K562 (cell line): Measurements from ENCODE around the gene BCL2L13. TPM values are rescaled to one million over a fixed set of nuclear protein-coding genes. Genes with fewer than 3 reads are reported as not detected.

Experiments used
- DNMT1 ChIP-seq: fragments of 450-650 bp; IDR thresholded peaks from 2 replicates; pipeline ENCODE4 v1.6.1; 2016; ENCODE audit warnings: antibody characterized with exemption, mild to moderate bottlenecking
- GATAD2B ChIP-seq: fragments of 450-650 bp; IDR thresholded peaks from 2 replicates; pipeline ENCODE4 v1.6.1; 2017; ENCODE audit warnings: mild to moderate bottlenecking, borderline replicate concordance
- KDM5B ChIP-seq: fragments of 200-600 bp; sonication (generic); IDR thresholded peaks from 2 replicates; pipeline ENCODE4 v1.6.1; 2012; ENCODE audit warnings: low read depth, mild to moderate bottlenecking, moderate library complexity, low read length, control low read depth, inconsistent platforms; ENCODE audit not compliant: insufficient replicate concordance
- MAFG ChIP-seq: fragments of 450-650 bp; conservative IDR thresholded peaks from 2 replicates; pipeline ENCODE4 v1.6.1; 2016; ENCODE audit warnings: missing genetic modification characterization, missing compliant biosample characterization
- NCOA1 ChIP-seq: fragments of 450-650 bp; IDR thresholded peaks from 2 replicates; pipeline ENCODE4 v1.6.1; 2016; ENCODE audit warnings: low read depth
- RBM17 ChIP-seq: fragments of 200-400 bp; formaldehyde crosslinking; IDR thresholded peaks from 2 replicates; pipeline ENCODE4 v1.6.1; 2017; ENCODE audit warnings: low read depth, mild to moderate bottlenecking, low read length, borderline replicate concordance
- SMARCA5 ChIP-seq: fragments of 450-650 bp; IDR thresholded peaks from 2 replicates; pipeline ENCODE4 v1.6.1; 2016
- STAT5A ChIP-seq: IDR thresholded peaks from 2 replicates; pipeline ENCODE4 v1.6.1; 2012; ENCODE audit warnings: low read length, inconsistent platforms, borderline replicate concordance
- ZFP1 ChIP-seq: fragments of 450-650 bp; formaldehyde crosslinking; IDR thresholded peaks from 2 replicates; pipeline ENCODE4 v1.4.0; 2020; ENCODE audit warnings: mild to moderate bottlenecking, mixed read lengths
- ZFX ChIP-seq: sonication (generic); formaldehyde crosslinking; IDR thresholded peaks from 2 replicates; pipeline ENCODE4 v1.8.0; 2022; ENCODE audit warnings: mild to moderate bottlenecking, missing genetic modification reagents, moderate library complexity
- ZNF668 ChIP-seq: fragments of 250-450 bp; sonication (Bioruptor Pico); IDR thresholded peaks from 2 replicates; pipeline ENCODE4 v1.8.0; 2022; ENCODE audit warnings: mild to moderate bottlenecking, inconsistent platforms
- polyA plus RNA-seq, 8 experiments: library from polyadenylated mRNA; depleted of rRNA in 4 of 8; stranded (reverse) in 5 of 8; unstranded in 3 of 8; fragments of >200 nt; fragmentation: Nextera tagmentation in 2 of 8; fragmentation: Illumina TruSeq in 1 of 8; extraction: Ambion mirVana in 2 of 8; extraction: Trizol in 1 of 8; gene quantifications; 2 replicates each; pipeline versions ENCODE4 v1.2.1 to v1.2.3, GENCODE V29; 2011 to 2014; ENCODE audit warnings: inconsistent platforms in 1 of 8, missing spikeins in 1 of 8
- total RNA-seq, 7 experiments: library from RNA; depleted of rRNA in 6 of 7; stranded (reverse); fragments of >200 nt in 6 of 7; fragmentation: Illumina TruSeq in 2 of 7; extraction: Trizol in 2 of 7; gene quantifications; 2 replicates each; pipeline versions ENCODE4 v1.2.1 to v1.2.3, GENCODE V29; 2011 to 2021; ENCODE audit warnings: low replicate concordance in 1 of 7
- TF ChIP-seq, protein P1 (sequence below): sonication (generic); formaldehyde crosslinking; IDR thresholded peaks from 2 replicates; pipeline ENCODE4 v1.8.0; 2022; ENCODE audit warnings: mild to moderate bottlenecking, missing genetic modification reagents
- TF ChIP-seq, protein P2 (sequence below): sonication (generic); formaldehyde crosslinking; IDR thresholded peaks from 2 replicates; pipeline ENCODE4 v1.8.0; 2022; ENCODE audit warnings: missing genetic modification reagents, mild to moderate bottlenecking, moderate library complexity, borderline replicate concordance
- TF ChIP-seq, protein P3 (sequence below): fragments of 450-650 bp; IDR thresholded peaks from 2 replicates; pipeline ENCODE4 v1.6.1; 2018; ENCODE audit warnings: mild to moderate bottlenecking, low read depth; ENCODE audit not compliant: partially characterized antibody
- TF ChIP-seq, protein P4 (sequence below): fragments of 450-650 bp; IDR thresholded peaks from 2 replicates; pipeline ENCODE4 v1.6.1; 2017; ENCODE audit warnings: antibody characterized with exemption, mild to moderate bottlenecking

Gene BCL2L13
- total and polyA plus RNA-seq, 9 of the 15 experiments (the other 6 are each of a cell fraction or from before 2014, with no cell fraction given) = 41.5 to 63.4 (median 56.5) TPM

DNA sequence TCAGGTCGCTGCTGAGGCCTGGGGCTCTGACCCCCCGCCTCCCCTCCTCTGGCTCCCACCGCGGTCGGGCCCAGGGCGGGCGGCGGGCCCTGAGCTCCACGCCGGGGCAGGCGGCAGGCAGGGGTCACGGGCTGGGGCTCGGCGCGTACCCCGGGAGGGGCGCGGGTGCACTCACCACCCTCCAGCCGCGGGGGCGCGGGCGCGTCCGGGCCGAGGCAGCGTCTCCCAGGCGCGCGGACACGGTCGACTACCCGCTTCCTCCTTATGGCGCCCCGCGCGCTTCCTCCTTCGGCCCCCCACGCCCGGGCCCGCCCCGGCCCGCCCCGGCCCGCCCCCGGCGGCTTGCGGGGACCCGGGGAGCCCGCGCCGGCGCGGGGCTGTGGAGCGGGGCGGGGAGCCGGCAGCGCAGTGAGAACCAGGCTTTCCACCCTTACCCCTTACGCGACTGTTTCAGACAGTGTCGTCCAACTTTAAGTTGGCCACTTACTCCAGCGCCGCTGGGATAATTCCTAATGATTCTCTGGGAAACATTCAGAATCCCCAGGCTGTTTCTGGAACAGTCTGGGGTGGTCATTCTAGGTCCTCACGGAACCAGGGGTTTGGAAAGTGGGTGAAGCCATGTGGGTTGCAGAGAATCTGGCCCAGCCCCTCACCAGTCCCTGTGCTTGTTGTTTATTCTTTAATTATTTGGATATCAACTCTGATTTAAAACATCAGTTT, 135.8 kb downstream of the BCL2L13 start, which contains the start of gene BID (continued):
- TF ChIP-seq SMARCA5 = no peak
- peak; percentile 58 for TF ChIP-seq KDM5B
- TF ChIP-seq, protein P1, sequence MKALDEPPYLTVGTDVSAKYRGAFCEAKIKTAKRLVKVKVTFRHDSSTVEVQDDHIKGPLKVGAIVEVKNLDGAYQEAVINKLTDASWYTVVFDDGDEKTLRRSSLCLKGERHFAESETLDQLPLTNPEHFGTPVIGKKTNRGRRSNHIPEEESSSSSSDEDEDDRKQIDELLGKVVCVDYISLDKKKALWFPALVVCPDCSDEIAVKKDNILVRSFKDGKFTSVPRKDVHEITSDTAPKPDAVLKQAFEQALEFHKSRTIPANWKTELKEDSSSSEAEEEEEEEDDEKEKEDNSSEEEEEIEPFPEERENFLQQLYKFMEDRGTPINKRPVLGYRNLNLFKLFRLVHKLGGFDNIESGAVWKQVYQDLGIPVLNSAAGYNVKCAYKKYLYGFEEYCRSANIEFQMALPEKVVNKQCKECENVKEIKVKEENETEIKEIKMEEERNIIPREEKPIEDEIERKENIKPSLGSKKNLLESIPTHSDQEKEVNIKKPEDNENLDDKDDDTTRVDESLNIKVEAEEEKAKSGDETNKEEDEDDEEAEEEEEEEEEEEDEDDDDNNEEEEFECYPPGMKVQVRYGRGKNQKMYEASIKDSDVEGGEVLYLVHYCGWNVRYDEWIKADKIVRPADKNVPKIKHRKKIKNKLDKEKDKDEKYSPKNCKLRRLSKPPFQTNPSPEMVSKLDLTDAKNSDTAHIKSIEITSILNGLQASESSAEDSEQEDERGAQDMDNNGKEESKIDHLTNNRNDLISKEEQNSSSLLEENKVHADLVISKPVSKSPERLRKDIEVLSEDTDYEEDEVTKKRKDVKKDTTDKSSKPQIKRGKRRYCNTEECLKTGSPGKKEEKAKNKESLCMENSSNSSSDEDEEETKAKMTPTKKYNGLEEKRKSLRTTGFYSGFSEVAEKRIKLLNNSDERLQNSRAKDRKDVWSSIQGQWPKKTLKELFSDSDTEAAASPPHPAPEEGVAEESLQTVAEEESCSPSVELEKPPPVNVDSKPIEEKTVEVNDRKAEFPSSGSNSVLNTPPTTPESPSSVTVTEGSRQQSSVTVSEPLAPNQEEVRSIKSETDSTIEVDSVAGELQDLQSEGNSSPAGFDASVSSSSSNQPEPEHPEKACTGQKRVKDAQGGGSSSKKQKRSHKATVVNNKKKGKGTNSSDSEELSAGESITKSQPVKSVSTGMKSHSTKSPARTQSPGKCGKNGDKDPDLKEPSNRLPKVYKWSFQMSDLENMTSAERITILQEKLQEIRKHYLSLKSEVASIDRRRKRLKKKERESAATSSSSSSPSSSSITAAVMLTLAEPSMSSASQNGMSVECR = no peak; the same call in 1 of the 2 replicates
- no peak; the same call in 1 of the 2 replicates for TF ChIP-seq ZFX (CRISPR knock-in tag)
- no peak for TF ChIP-seq ZFP1 (CRISPR knock-in tag)
- TF ChIP-seq, protein P2, sequence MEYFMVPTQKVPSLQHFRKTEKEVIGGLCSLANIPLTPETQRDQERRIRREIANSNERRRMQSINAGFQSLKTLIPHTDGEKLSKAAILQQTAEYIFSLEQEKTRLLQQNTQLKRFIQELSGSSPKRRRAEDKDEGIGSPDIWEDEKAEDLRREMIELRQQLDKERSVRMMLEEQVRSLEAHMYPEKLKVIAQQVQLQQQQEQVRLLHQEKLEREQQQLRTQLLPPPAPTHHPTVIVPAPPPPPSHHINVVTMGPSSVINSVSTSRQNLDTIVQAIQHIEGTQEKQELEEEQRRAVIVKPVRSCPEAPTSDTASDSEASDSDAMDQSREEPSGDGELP (CRISPR knock-in tag) = no peak
- TF ChIP-seq GATAD2B = peak; percentile 92
- TF ChIP-seq RBM17 = no peak
- TF ChIP-seq NCOA1 = no peak
- no peak for TF ChIP-seq ZNF668 (CRISPR knock-in tag)
- TF ChIP-seq, protein P3, sequence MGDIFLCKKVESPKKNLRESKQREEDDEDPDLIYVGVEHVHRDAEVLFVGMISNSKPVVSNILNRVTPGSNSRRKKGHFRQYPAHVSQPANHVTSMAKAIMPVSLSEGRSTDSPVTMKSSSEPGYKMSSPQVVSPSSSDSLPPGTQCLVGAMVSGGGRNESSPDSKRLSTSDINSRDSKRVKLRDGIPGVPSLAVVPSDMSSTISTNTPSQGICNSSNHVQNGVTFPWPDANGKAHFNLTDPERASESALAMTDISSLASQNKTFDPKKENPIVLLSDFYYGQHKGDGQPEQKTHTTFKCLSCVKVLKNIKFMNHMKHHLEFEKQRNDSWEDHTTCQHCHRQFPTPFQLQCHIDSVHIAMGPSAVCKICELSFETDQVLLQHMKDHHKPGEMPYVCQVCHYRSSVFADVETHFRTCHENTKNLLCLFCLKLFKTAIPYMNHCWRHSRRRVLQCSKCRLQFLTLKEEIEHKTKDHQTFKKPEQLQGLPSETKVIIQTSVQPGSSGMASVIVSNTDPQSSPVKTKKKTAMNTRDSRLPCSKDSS = no peak
- TF ChIP-seq DNMT1 = no peak
- TF ChIP-seq, protein P4, sequence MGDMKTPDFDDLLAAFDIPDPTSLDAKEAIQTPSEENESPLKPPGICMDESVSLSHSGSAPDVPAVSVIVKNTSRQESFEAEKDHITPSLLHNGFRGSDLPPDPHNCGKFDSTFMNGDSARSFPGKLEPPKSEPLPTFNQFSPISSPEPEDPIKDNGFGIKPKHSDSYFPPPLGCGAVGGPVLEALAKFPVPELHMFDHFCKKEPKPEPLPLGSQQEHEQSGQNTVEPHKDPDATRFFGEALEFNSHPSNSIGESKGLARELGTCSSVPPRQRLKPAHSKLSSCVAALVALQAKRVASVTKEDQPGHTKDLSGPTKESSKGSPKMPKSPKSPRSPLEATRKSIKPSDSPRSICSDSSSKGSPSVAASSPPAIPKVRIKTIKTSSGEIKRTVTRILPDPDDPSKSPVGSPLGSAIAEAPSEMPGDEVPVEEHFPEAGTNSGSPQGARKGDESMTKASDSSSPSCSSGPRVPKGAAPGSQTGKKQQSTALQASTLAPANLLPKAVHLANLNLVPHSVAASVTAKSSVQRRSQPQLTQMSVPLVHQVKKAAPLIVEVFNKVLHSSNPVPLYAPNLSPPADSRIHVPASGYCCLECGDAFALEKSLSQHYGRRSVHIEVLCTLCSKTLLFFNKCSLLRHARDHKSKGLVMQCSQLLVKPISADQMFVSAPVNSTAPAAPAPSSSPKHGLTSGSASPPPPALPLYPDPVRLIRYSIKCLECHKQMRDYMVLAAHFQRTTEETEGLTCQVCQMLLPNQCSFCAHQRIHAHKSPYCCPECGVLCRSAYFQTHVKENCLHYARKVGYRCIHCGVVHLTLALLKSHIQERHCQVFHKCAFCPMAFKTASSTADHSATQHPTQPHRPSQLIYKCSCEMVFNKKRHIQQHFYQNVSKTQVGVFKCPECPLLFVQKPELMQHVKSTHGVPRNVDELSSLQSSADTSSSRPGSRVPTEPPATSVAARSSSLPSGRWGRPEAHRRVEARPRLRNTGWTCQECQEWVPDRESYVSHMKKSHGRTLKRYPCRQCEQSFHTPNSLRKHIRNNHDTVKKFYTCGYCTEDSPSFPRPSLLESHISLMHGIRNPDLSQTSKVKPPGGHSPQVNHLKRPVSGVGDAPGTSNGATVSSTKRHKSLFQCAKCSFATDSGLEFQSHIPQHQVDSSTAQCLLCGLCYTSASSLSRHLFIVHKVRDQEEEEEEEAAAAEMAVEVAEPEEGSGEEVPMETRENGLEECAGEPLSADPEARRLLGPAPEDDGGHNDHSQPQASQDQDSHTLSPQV = peak; percentile 44; the same call in 1 of the 2 replicates
- TF ChIP-seq STAT5A = no peak
- TF ChIP-seq MAFG (tag) = no peak
